Lower leg skin (tissue), 3 donors: ENCODE results near the gene PRSS8.

Experiments used
- POLR2A ChIP-seq, 2 donors: fragments of 450-650 bp; IDR thresholded peaks; one replicate each; pipeline ENCODE4 v1.6.1; 2016 to 2017; ENCODE audit warnings: antibody characterized with exemption in 2 of 2, mild to moderate bottlenecking in 1 of 2, moderate library complexity in 1 of 2
- TF ChIP-seq, protein P1 (sequence below), 3 donors: fragments of 450-650 bp; IDR thresholded peaks; one replicate each; pipeline ENCODE4 v1.5.1; 2016; ENCODE audit warnings: antibody characterized with exemption in 3 of 3, mild to moderate bottlenecking in 3 of 3, moderate library complexity in 2 of 3

DNA sequence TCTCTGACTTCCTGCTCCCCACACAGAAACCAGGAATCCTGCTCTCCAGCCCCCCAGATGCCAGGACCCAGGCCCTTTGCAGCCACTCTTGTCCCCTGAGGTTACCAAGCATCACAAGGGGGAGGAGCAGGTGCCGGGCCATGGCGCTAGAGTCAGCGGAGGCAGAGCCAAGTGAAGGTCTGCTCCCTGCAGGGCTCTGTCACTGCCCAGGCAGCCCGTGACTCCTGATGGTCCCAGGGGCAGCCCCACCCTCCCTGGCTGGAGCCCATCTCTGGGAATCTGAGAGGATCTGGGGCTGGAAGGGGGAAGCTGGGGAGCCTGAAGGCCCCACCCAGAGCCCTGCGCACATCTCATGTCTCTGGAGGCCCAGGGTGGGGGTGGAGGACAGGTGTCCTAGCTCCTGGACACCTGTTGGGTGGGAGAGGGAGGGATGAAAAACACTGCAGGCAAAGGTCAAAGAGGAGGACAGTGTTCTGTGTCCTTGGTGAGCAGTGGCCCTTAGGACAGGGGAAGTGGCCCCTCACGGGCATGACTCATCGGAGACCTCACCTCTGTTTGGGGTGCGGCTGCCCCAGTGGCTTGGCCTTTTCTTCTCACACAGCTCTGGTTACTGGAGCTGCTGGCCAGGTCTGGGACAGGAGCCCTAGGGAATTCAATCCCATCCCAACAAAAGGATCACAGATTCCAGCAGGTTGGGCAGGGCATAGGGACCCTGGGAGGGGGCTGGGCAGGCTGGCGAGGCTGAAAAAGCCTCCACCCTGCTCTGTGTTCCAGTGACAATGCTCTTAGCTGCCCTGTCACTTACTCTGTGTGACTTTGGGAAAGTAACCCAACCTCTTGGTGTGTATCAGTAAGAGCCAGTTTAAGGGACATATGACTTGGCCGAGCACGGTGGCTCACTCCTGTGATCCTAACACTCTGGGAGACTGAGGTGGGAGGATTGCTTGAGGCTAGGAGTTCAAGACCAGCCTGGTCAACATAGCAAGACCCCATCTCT lies 14.7 kb upstream of the PRSS8 start, which contains the start of gene PRSS36:
- TF ChIP-seq, protein P1, sequence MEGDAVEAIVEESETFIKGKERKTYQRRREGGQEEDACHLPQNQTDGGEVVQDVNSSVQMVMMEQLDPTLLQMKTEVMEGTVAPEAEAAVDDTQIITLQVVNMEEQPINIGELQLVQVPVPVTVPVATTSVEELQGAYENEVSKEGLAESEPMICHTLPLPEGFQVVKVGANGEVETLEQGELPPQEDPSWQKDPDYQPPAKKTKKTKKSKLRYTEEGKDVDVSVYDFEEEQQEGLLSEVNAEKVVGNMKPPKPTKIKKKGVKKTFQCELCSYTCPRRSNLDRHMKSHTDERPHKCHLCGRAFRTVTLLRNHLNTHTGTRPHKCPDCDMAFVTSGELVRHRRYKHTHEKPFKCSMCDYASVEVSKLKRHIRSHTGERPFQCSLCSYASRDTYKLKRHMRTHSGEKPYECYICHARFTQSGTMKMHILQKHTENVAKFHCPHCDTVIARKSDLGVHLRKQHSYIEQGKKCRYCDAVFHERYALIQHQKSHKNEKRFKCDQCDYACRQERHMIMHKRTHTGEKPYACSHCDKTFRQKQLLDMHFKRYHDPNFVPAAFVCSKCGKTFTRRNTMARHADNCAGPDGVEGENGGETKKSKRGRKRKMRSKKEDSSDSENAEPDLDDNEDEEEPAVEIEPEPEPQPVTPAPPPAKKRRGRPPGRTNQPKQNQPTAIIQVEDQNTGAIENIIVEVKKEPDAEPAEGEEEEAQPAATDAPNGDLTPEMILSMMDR (IDR thresholded peaks at IDR 0.05), result no peak
- no peak for TF ChIP-seq POLR2A (IDR thresholded peaks at IDR 0.05)
